Measurements from ENCODE around the gene SLC37A3. TPM values are rescaled to one million over a fixed set of nuclear protein-coding genes. Genes with fewer than 3 reads are reported as not detected.

Gene SLC37A3
- 31.1 TPM for total RNA-seq
- long read RNA-seq, transcript SLC37A3-201 (15 exons, 3,349 nt) = major isoform, 29 of 53 reads
- long read RNA-seq, partial matches to known transcripts = 4 of 53 reads
- long read RNA-seq, other reads (novel, unspliced or antisense) = 18 of 53 reads

GRCh38 chr7:140397784-140398750, at the start of gene SLC37A3:
Gene SLC37A3, minus strand, starts transcription at chr7:140398530. Its CDS starts 16,004 bp downstream, at chr7:140382526.
- peak; percentile 97 to 100 for ATAC-seq
- no peaks in the 10 kb centered on the region for H3K36me3 ChIP-seq
- peaks cover 18% of the 10 kb centered on the region for H3K4me1 ChIP-seq
- H3K4me3 ChIP-seq = peak within 1 kb of the TSS; percentile 88
- no peaks in the 10 kb centered on the region for H3K27me3 ChIP-seq (ENCODE audit: low read depth)
- intact Hi-C loops (cut with DNase I) = no loop called here
- no peaks in the 10 kb centered on the region for H3K9me3 ChIP-seq
- TF ChIP-seq CTCF (IDR thresholded peaks at IDR 0.05) = no peak
- DNase-seq = peak; percentile 91
- peak within 1 kb of the TSS; percentile 88 for H3K27ac ChIP-seq

GRCh38 chr7:140447841-140448240, 49.5 kb upstream of the SLC37A3 start:
- no peak for ATAC-seq
- TF ChIP-seq CTCF (IDR thresholded peaks at IDR 0.05) = no peak
- Histone ChIP-seq H3K4me3 (no peak overlapping the region), H3K27ac (no peak overlapping the region), H3K36me3 (peaks cover 7% of the 10 kb centered on the region), H3K27me3 (ENCODE audit: low read depth) (no peaks in the 10 kb centered on the region), H3K4me1 (peaks cover 11% of the 10 kb centered on the region), H3K9me3 (no peaks in the 10 kb centered on the region)
- no peak for DNase-seq
- intact Hi-C loops (cut with DNase I) = no loop called here

- no peak for TF ChIP-seq CTCF (IDR thresholded peaks at IDR 0.05)
- intact Hi-C loops (cut with DNase I) = no loop called here
- Histone ChIP-seq H3K27me3 (ENCODE audit: low read depth) (no peaks in the 10 kb centered on the region), H3K4me3 (no peak overlapping the region), H3K4me1 (peaks cover 11% of the 10 kb centered on the region), H3K27ac (no peak overlapping the region), H3K9me3 (no peaks in the 10 kb centered on the region), H3K36me3 (no peaks in the 10 kb centered on the region)
- ATAC-seq (no peak), DNase-seq (no peak)
Observed at GRCh38 chr7:140446467-140446866, 48.1 kb upstream of the SLC37A3 start.

GRCh38 chr7:140441519-140441918, 43.2 kb upstream of the SLC37A3 start:
- intact Hi-C loops (cut with DNase I) = no loop called here
- ATAC-seq (no peak), DNase-seq (no peak)
- H3K27ac ChIP-seq = no peak overlapping the region
- no peaks in the 10 kb centered on the region for H3K27me3 ChIP-seq (ENCODE audit: low read depth)
- H3K4me3 ChIP-seq = no peak overlapping the region
- no peaks in the 10 kb centered on the region for H3K9me3 ChIP-seq
- no peak for TF ChIP-seq CTCF (IDR thresholded peaks at IDR 0.05)
- no peaks in the 10 kb centered on the region for H3K36me3 ChIP-seq
- no peaks in the 10 kb centered on the region for H3K4me1 ChIP-seq

GRCh38 chr7:140440593-140440992, 42.3 kb upstream of the SLC37A3 start:
- Histone ChIP-seq H3K27ac (no peak overlapping the region), H3K4me1 (no peaks in the 10 kb centered on the region), H3K4me3 (no peak overlapping the region), H3K27me3 (ENCODE audit: low read depth) (no peaks in the 10 kb centered on the region), H3K9me3 (no peaks in the 10 kb centered on the region), H3K36me3 (no peaks in the 10 kb centered on the region)
- intact Hi-C loops (cut with DNase I) = no loop called here
- ATAC-seq (no peak), DNase-seq (no peak)
- TF ChIP-seq CTCF (IDR thresholded peaks at IDR 0.05) = no peak
